IMR-90 (cell line): ENCODE results near the gene GNA15.
"Not testable (repeated sequence)": the region's sequence is repeated elsewhere in the genome, so short reads cannot be mapped to it uniquely, and the experiment has no call there.

Experiments used
- CEBPB ChIP-seq: IDR thresholded peaks from 2 replicates; pipeline ENCODE4 v1.6.1; 2012; ENCODE audit warnings: low read depth, low read length, improper control_type of control experiment
- CHD1 ChIP-seq: IDR thresholded peaks from 2 replicates; pipeline ENCODE4 v1.6.1; 2012; ENCODE audit warnings: low read depth, low read length, improper control_type of control experiment
- FOS ChIP-seq: fragments of 150-350 bp; IDR thresholded peaks from 2 replicates; pipeline ENCODE4 v1.6.1; 2016; ENCODE audit warnings: low read depth, low read length
- MAFK ChIP-seq: IDR thresholded peaks from 2 replicates; pipeline ENCODE4 v1.6.1; 2012; ENCODE audit warnings: low read depth, low read length, improper control_type of control experiment
- MAZ ChIP-seq: IDR thresholded peaks from 2 replicates; pipeline ENCODE4 v1.6.1; 2012; ENCODE audit warnings: low read depth, mild to moderate bottlenecking, low read length, improper control_type of control experiment, moderate library complexity, borderline replicate concordance
- MXI1 ChIP-seq: IDR thresholded peaks from 2 replicates; pipeline ENCODE4 v1.6.1; 2012; ENCODE audit warnings: low read depth, mild to moderate bottlenecking, low read length, moderate library complexity, borderline replicate concordance
- POLR2A ChIP-seq: IDR thresholded peaks from 2 replicates; pipeline ENCODE4 v1.6.1; 2012; ENCODE audit warnings: mild to moderate bottlenecking, low read depth, low read length
- RAD21 ChIP-seq: IDR thresholded peaks from 2 replicates; pipeline ENCODE4 v1.6.1; 2012; ENCODE audit warnings: low read length, improper control_type of control experiment
- RCOR1 ChIP-seq: IDR thresholded peaks from 2 replicates; pipeline ENCODE4 v1.6.1; 2012; ENCODE audit warnings: mild to moderate bottlenecking, low read length, improper control_type of control experiment; ENCODE audit not compliant: insufficient replicate concordance
- RFX5 ChIP-seq: IDR thresholded peaks from 2 replicates; pipeline ENCODE4 v1.8.0; 2012; ENCODE audit warnings: low read depth, mild to moderate bottlenecking, low read length, moderate library complexity
- SMC3 ChIP-seq: fragments of 150-350 bp; IDR thresholded peaks from 2 replicates; pipeline ENCODE4 v1.6.1; 2016; ENCODE audit warnings: low read depth, mild to moderate bottlenecking, antibody characterized with exemption, low read length, moderate library complexity
- TF ChIP-seq, protein P1 (sequence below): conservative IDR thresholded peaks from 2 replicates; pipeline ENCODE4 v1.5.1; 2012; ENCODE audit warnings: mild to moderate bottlenecking, low read depth, low read length, improper control_type of control experiment
- TF ChIP-seq, protein P2 (sequence below): fragments of 150-350 bp; IDR thresholded peaks from 2 replicates; pipeline ENCODE4 v1.6.1; 2016; ENCODE audit warnings: low read depth, mild to moderate bottlenecking, low read length, moderate library complexity, borderline replicate concordance

DNA sequence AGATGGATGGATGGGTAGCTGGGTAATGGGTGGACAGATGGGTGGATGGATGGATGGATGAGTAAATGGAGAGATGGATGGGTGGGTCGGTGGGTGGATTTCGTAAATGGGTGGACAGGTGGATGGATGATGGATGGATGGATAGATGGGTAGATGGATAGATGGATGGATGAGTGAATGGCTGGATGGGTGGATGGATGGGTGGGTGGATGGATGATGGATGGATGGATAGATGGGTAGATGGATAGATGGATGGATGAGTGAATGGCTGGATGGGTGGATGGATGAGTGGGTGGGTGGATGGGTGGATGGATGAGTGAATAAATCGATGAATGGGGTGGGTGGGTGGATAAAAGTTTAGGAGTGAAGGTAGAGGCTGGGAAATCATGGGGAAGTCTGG is 18.6 kb downstream of the GNA15 start:
- not testable (repeated sequence) for TF ChIP-seq MXI1, CEBPB, POLR2A, RCOR1, MAFK, MAZ, RAD21, RFX5, SMC3, FOS, CHD1
- TF ChIP-seq, protein P1, sequence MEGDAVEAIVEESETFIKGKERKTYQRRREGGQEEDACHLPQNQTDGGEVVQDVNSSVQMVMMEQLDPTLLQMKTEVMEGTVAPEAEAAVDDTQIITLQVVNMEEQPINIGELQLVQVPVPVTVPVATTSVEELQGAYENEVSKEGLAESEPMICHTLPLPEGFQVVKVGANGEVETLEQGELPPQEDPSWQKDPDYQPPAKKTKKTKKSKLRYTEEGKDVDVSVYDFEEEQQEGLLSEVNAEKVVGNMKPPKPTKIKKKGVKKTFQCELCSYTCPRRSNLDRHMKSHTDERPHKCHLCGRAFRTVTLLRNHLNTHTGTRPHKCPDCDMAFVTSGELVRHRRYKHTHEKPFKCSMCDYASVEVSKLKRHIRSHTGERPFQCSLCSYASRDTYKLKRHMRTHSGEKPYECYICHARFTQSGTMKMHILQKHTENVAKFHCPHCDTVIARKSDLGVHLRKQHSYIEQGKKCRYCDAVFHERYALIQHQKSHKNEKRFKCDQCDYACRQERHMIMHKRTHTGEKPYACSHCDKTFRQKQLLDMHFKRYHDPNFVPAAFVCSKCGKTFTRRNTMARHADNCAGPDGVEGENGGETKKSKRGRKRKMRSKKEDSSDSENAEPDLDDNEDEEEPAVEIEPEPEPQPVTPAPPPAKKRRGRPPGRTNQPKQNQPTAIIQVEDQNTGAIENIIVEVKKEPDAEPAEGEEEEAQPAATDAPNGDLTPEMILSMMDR: not testable (repeated sequence)
- TF ChIP-seq, protein P2, sequence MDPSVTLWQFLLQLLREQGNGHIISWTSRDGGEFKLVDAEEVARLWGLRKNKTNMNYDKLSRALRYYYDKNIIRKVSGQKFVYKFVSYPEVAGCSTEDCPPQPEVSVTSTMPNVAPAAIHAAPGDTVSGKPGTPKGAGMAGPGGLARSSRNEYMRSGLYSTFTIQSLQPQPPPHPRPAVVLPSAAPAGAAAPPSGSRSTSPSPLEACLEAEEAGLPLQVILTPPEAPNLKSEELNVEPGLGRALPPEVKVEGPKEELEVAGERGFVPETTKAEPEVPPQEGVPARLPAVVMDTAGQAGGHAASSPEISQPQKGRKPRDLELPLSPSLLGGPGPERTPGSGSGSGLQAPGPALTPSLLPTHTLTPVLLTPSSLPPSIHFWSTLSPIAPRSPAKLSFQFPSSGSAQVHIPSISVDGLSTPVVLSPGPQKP: not testable (repeated sequence)
